NCI-H1694 (cell line): ENCODE results near the gene VIT.
"Not testable (repeated sequence)": the region's sequence is repeated elsewhere in the genome, so short reads cannot be mapped to it uniquely, and the experiment has no call there.

Experiments used
- DNase-seq: peaks from one replicate; lab custom pipeline; 2025; lab: John Stamatoyannopoulos, UW

The VIT gene

DNA sequence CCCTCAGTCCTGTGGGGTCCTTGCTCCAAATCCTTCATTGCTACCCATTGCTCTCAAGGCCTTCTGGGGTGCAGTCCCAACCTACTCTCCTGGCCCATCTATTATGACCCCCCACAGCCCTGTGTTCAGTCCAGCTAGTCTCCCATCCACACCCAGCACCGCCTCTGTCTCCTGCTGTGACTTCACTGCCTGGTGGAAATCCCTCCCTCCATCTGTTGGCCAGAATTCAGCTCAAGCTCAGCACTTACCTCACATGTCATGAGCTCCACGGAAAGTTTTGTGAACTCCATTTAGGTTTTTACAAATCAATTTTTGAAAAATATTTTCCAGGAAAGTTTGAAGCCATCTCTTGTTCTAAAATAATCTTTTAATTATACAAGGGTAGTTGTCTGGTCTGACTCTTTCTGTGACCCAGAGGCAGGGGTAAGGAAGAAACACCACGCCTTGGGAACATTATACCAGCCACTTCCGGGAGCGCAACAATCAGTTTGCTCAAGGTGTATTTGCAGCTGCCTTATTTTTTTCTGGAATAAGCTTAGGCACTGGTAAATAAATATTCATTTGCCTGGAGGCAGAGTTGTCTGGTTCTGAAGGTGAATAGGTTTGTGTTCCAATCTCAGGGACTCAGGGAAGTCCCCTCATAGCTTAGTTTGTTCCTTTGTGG is 110.8 kb downstream of the VIT start:
- no peak for DNase-seq

GRCh38 chr2:36808386-36809068 is 112.0 kb downstream of the VIT start:
- no peak for DNase-seq

DNA sequence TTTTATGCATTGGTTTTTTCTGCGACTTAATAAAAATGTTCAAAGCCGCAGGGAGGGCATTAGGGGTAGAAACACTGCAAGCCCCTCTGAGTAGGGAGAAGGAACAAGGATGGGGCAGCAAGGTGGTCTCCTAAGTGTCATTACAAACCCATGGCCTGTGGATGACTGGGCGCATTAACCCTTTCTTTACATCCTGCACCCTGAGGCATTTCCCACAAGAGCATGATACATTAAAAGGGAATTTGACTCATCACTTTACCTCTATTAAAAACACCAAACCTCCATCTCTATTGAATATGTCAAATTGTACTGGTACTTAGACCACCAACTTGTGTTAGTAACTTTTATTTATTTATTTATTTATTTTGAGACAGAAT is 112.5 kb downstream of the VIT start:
- DNase-seq, result no peak

DNA sequence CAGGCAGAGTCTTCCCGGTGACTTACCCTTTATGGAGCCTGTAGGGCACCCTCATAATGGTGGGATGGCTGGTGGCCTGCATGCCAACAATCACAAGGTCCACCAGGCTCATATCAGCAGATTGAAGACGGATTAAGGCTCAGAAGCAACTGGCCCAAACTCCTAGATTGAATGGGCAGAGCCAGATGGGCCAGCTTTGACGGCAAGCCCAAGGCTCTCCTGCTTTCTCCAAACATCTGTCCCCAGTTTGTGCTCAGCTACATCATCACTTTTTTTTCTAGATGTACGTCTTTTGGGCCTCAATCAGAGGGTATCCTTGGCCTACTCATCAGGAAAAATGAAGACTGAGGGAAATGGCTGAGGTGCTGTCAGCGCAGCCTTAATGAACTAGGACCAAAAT is 114.6 kb downstream of the VIT start:
- no peak for DNase-seq

DNA sequence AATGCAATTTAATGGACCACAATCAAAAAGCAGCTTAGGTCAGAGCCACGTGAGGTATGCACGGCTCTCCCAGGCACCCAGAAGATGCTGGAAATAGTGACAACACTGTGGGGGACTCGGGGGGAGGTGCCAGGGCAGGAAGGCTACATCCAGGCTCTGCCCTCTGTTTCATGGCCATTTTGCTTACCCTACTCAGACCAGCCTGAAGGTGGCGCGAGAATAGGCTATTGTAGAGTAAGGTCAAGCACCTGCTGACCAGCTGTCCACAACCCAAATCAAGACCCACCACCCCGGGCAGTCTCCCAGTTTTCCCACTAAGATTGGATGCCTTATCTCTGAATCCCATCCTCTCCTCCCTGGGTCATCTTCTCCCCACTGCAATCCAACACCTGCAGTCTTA is 115.7 kb downstream of the VIT start:
- DNase-seq, result no peak

DNA sequence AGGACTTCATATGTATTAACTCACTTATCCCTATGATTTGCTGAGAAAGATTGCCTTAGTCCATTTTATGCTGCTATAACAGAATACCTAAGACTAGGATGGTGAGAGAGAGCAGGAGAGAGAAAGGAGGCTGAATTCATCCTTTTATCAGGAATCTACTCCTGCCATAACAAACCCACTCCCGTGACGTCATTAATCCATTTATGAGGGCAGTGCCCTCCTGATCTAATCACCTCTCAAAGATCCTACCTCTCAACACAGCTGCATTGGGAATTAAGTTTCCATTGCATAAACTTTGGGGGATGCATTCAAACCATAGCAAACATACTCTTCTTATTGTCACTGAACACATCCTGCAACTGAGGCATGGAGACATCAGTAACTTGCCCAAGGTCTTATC is 122.0 kb downstream of the VIT start:
- no peak for DNase-seq

- no peak for DNase-seq
Observed at GRCh38 chr2:36819095-36819711, 122.7 kb downstream of the VIT start.

DNA sequence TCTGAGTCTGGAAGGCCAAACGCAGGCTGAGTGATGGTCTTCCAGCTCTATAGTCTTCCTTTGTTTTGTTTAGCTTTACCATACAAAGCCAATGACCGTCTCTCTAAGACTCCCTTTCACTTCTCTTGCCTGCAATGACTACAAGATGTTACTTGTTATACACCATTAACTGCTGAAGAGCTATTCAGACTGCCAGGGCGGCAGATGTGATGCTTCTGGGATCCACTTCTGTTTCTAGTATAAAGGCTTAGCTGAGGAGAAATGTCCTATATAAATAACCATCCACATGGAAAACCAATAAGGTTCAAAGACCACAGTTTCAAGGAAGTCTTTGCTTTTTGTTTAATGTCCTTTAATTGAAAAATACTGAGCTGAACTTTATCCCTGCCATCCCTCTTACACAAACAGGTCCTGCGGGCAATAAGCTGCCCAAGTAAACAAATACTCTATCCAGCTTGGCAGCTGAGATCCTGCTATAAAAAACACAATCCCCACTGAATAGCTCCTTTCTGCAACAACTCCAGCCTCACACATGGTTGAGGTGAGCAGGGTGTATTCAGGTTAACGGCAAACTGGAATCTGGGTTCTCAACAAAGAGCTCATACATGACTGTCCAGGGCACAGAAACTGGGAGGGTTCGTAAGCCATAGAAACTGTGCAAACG is 124.6 kb downstream of the VIT start:
- DNase-seq, result no peak

- no peak for DNase-seq
Observed at GRCh38 chr2:36823862-36824261, 127.4 kb downstream of the VIT start.

DNA sequence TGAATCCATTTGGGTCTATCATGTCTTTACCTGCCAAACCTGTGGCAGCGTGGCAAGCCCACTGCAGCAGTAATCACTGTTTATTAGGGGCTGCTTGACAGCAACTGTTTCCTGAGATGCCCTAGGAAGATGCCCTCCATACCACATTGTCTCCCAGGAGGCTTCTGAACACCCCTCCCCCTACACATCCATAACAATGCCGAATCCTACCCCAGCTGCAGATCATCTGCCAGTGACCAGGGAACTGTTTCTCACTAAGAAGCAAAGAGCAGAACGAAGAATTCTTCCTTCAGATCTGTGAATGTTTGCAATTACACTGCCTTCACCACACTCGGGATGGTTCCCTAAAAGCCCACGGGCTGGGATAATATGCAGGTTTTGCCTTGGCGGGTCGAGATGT is 127.8 kb downstream of the VIT start:
- DNase-seq, result no peak

DNA sequence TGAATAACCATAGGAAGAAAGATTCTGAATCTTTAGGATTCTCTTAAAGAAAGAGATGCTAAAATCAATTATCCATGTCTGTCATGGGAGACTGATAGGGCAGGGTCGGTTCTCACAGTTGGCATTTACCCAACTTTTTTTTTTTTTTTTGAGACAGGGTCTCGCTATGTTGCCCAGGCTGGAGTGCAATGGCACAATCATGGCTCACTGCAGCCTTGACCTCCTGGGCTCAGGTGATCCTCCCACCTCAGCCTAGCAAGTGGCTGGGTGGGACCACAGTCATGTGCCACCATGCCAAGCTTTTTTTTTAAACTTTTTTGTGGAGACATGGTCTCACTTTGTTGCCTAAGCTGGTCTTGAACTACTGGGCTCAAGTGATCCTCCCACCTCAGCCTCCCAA is 128.2 kb downstream of the VIT start:
- not testable (repeated sequence) for DNase-seq

DNA sequence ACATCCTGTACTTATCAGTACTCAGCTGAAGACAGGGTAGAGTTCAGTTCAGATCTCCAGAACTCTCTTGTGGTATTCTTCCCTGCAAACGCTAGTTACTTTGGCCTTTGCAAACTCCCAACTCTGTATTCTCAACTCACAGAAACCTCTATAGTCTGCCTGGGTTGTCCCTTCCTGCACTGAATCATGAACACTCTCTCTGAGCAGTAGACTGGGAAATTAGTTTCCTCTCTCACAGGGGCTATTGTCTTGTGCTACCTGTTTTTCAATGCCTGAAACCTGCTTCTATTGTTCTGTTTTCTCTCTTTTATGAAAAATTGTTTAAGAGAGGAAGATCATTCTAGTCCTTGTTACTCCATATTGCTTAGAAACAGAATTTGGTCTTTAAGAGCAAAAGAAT is 134.7 kb downstream of the VIT start:
- no peak for DNase-seq

DNA sequence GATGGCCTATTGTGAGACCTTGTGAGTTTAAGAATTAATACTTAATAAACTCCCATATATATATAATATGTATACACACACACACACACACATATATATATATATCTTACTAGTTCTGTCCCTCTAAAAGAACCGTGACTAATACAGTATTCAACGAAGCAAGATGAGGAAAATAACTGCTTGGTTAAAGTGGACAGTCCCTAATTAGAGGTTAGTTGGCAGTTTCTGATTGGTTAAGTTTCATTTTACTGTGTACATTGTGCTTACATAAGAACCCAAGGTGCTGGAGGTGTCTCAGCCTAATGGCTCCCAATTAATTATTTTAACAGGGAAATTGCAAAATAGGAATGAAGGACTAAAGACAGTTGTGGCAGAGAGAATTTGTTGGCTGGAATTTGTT is 137.7 kb downstream of the VIT start:
- no peak for DNase-seq

DNA sequence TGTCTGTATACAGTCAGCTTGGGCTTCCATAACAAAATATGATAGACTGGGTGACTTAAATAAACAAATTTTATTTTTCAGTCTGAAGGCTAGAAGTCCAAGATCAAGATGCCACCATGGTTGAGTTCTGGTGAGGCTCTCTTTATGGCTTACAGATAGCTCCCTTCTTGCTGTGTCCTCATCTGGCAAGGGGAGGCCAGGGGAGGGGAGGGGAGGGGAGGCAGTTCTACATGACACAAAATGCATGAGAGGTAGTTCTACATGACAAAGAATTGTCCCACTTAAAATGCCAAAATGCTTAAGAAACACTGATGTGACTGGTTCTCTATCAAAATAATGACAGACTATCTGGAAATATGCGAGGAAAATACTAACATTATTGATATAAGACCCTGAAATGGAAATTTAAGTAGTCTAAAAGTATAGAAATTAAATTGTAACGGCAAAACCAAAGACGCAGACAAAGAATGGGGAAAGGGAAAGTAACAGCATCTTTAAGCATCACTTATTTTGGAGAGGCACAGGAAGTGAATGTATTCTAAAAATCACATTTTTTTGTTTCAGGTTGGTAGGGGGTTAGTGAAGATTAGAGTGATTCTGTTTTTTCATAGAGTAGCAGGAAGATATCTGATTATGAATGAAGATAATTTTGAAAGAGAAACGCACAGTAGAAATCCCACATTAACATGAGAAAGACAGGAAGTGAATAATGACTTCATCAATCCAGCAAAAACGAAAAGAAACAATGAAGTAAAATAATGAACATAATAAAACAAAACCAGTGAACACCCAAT is 138.4 kb downstream of the VIT start:
- DNase-seq, result no peak

DNA sequence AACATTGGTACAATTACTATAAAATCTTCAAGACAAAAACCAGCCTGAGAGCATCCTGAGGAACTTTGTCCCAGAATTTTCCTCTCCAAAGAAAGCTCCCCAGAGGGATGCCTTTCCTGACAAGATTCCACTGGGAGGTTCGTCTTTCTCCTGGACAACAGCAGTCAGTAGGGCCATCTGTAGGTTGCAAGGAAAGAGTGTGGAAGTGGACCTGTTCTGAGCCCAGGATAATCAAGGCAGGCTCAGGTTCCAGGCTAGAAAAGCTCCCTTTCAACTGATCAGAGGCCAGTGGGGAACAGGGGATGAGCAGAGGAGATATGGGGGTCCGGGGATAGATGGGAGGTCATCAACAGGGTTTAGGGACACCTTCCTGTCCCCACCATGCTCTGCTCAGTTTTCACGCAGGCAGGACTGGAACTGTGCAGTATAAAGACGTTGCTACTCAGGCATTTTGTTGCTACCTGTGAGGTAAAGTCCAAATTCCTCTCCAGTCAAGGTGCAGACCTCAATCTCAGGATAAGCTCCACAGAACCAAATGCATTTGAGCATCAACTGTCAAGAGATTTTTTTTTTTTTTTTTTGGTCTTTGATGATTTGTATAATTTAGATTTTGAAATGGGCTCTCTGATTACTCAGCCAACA is 143.6 kb downstream of the VIT start:
- no peak for DNase-seq

GRCh38 chr2:36843838-36844237 is 147.3 kb downstream of the VIT start:
- no peak for DNase-seq

GRCh38 chr2:36849265-36849664 is 152.8 kb downstream of the VIT start:
- no peak for DNase-seq

GRCh38 chr2:36854241-36854640 is 157.7 kb downstream of the VIT start:
- DNase-seq, result no peak

GRCh38 chr2:36855429-36855828 is 158.9 kb downstream of the VIT start:
- no peak for DNase-seq

DNA sequence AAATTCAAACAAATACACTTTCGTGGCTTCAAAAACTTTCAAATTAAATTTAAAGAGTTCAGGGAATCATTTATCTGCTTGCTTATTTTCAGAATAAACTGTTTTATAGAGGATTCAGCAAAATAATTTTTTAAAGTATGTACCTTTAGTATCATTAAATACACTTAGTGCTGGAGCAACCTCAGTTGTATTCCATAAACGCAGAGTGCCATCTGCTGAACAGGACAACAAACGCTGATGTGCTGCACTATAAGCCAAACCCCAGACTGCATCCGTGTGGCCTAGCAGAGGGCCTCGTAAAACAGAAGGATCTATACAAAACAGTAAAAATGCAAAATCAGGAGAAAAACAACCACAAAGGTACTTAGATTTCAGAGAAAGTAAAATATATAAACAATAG is 161.2 kb downstream of the VIT start:
- DNase-seq, result peak; percentile 38

DNA sequence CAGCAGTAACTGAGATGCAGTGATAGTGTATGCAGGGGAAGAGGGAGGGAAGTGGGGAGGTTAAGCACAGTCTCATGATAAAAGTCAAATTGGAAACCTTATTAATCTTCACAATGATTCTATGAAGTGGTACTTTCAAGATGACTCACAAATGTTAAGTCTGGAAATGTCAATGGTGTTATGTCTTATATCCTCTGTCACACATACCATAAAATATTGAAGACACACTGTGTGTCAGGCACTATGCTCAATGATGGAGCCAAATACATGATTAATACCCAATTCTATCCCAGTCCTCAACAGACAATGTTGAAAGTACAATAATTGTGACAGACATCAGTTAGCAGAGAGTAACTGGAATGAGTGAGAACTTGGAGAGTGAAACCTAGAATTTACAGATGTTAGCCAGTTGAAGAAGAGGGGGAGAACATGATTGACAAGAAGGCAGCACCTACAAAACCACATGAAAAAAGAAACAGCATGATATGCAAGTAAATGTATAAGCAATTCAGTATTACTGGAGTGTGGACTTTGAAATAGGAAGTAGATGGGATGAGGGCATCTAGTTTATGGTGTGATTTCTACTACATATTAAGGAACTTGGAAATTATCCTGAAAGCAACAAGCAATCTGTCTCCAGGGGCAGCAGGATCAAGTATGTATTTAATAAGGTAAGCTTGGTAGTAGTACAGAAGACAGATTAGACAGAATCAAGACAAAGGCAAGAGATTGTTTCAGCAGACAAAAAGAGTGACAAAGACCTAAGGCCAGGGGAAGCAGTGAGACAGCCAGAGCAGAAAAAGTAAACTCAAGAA is 162.3 kb downstream of the VIT start:
- DNase-seq, result no peak
